Neuron (in vitro differentiated cells): ENCODE measurements around the gene SUCLG1.

Experiments
- H2AFZ ChIP-seq: one replicate; pipeline ENCODE4 v1.6.1; 2013; ENCODE audit warnings: low read depth, mild to moderate bottlenecking, inconsistent platforms, low read length, moderate library complexity
- H3K27me3 ChIP-seq: one replicate; pipeline ENCODE4 v1.6.1; 2013; ENCODE audit warnings: low read length; ENCODE audit not compliant: insufficient read depth
- H3K36me3 ChIP-seq: one replicate; pipeline ENCODE4 v1.6.1; 2013; ENCODE audit warnings: low read length; ENCODE audit not compliant: insufficient read depth
- H3K4me1 ChIP-seq: one replicate; pipeline ENCODE4 v1.6.1; 2013; ENCODE audit warnings: low read length; ENCODE audit not compliant: insufficient read depth
- H3K4me3 ChIP-seq: 2 replicates; pipeline ENCODE4 v1.5.1; 2013; ENCODE audit warnings: mild to moderate bottlenecking, low read length, moderate library complexity
- H3K9me3 ChIP-seq: one replicate; pipeline ENCODE4 v1.6.1; 2013; ENCODE audit warnings: low read length

SUCLG1 gene

DNA sequence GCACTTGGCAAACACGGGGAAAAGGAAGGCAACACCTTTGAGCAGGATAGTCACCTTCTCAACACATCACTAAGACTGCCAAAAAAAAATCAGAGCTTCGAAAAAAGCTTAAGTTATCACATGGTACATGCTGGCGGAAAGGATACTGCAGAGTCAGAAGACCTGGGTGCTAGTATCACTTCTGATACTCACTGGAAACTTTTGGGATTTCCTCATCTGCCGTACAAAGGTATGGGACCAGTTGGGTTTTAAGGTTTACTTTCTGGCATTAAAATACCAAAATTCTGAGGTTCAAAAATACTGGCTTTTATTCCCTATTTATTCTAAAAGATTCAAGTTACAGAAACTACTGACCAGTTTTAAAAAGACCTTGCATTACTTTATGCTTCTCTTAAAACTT, 2.9 kb downstream of the SUCLG1 start:
- Histone ChIP-seq H2AFZ (no peak overlapping the region), H3K9me3 (no peaks in the 10 kb centered on the region)

DNA sequence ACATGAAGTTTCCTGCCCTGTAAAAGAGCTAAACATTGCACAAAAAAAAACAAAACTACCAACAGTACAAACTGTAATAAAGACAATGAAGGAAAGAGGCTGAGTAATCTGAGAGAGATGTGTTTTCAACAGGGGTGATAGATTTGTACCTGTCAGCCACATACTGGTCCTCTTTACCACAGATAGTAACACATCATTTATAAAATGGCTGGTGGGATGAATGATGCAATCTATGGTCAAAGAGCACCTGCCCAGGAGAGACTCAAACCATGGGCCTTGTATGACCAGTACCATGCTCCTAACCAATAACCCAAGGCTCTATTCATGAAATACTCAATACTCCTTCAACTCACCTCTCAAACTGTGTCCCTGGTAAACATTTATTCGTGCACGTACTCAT, 4.5 kb downstream of the SUCLG1 start:
- H3K4me3 ChIP-seq, result no peak overlapping the region
- H3K27me3 ChIP-seq, result no peaks in the 10 kb centered on the region
- no peaks in the 10 kb centered on the region for H3K9me3 ChIP-seq
- peaks cover 11% of the 10 kb centered on the region for H3K4me1 ChIP-seq
- no peaks in the 10 kb centered on the region for H3K36me3 ChIP-seq
- H2AFZ ChIP-seq, result no peak overlapping the region

More for the DNA sequence above, 2.9 kb downstream of the SUCLG1 start:
- no peak overlapping the region for H3K4me3 ChIP-seq
- no peaks in the 10 kb centered on the region for H3K36me3 ChIP-seq
- H3K27me3 ChIP-seq, result no peaks in the 10 kb centered on the region
- H3K4me1 ChIP-seq, result peaks cover 16% of the 10 kb centered on the region

DNA sequence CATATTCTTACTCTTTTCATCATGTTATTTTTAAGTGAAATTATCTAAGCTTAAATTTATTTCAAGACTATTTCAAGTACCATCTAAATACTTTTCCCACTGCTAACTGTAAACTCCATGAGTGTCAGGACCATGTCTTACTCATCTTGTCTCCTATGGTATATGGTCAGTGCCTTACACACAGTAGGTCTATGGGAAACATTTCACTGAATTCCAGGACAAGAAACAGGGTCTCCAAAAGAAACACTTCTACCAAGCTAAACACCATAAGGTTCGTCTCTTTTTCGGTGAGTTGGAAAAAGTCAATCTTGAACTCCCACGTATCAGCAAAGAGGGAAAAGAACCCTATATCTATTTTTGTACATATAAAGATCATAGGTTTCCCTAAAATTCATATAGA, 6.5 kb downstream of the SUCLG1 start:
- Histone ChIP-seq H3K9me3 (no peaks in the 10 kb centered on the region), H2AFZ (no peak overlapping the region), H3K4me1 (peaks cover 7% of the 10 kb centered on the region), H3K4me3 (no peak overlapping the region), H3K36me3 (peaks cover 2% of the 10 kb centered on the region), H3K27me3 (no peaks in the 10 kb centered on the region)

DNA sequence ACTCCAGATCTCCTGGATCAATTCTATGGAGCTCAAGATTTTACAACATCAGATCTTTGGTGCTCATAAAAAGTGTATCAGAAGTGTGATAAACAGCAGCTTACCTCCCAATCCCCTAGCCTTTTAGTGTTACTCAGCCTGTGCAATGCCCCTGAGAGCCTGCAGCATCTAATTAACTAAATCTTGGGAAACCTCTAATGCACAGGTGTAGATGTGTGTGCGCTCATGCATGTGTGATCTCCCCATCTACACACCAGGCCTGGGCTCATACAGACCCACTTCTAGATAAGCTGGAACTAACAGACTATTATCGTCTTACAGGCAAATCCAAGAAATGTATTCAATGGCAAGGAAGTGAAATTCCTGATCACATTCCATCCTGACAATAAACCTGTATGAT, 7.5 kb downstream of the SUCLG1 start:
- Histone ChIP-seq H3K4me3 (no peak overlapping the region), H3K9me3 (no peaks in the 10 kb centered on the region), H3K27me3 (no peaks in the 10 kb centered on the region), H3K36me3 (peaks cover 2% of the 10 kb centered on the region), H3K4me1 (peaks cover 3% of the 10 kb centered on the region), H2AFZ (no peak overlapping the region)

DNA sequence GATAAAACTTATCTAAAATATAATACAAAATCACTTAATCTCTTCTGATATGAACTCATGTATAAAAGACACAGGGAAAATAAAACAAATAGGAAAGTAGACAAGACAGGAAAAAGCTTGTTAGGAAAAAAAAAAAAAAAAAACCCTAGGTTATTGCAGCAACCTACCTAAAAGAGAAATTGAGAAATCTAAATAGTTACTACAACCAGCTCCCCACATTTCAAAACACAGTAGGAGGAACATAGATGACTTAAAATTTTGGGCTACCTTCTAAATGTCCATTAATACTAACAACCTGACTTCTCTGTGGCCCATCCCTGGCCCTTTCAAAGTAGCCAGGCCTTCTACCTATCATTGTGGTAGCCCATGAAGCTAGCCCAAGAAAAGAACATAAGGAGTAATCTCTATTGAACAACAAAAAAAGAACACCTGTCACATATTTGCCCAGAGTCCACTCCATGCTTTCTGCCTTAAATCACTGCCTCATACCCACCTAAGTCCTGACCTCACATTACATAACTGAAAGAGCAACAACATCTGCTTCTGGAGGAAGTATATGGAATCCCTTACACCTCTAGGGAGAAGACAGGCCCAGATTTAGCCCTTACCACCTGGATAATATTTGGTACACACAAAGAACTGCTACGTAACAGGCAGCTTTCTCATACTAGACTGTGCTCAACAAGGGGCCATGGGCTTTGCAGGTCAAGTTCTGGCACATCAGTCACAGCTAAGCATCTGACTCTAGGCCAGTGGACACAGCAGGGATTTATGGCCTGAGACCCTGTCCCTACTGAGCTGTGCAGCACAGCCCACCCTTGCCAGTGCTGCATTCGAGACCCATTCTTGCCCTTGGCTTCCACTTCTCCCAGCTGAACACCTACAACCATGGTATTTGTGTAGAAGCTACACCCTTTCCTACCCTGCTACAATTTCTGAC, 8.5 kb downstream of the SUCLG1 start:
- no peaks in the 10 kb centered on the region for H3K9me3 ChIP-seq
- peaks cover 3% of the 10 kb centered on the region for H3K4me1 ChIP-seq
- H3K36me3 ChIP-seq, result peaks cover 5% of the 10 kb centered on the region
- H3K27me3 ChIP-seq, result no peaks in the 10 kb centered on the region
- H2AFZ ChIP-seq, result no peak overlapping the region
- H3K4me3 ChIP-seq, result no peak overlapping the region

DNA sequence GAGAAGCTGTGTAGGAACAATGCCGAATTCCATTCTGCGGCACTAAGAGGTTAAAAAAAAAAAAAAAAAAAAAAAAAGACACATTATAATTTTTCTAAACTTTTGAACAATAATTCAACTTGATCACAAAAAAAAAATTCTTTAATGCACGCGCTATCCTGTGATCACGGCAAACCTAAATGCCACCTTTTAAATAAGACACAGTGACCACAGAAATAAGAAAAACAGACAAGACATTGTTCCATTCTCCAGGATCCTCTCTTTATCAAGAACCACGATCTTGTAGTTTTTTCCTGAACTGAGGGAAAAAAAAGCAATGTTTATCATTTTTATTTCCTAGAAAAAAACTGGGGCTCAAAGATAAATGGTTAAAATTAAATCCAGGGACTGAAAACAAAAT, 9.4 kb downstream of the SUCLG1 start:
- H3K9me3 ChIP-seq, result no peaks in the 10 kb centered on the region
- no peak overlapping the region for H2AFZ ChIP-seq
- H3K36me3 ChIP-seq, result peaks cover 5% of the 10 kb centered on the region
- no peaks in the 10 kb centered on the region for H3K27me3 ChIP-seq
- peaks cover 3% of the 10 kb centered on the region for H3K4me1 ChIP-seq
- no peak overlapping the region for H3K4me3 ChIP-seq

DNA sequence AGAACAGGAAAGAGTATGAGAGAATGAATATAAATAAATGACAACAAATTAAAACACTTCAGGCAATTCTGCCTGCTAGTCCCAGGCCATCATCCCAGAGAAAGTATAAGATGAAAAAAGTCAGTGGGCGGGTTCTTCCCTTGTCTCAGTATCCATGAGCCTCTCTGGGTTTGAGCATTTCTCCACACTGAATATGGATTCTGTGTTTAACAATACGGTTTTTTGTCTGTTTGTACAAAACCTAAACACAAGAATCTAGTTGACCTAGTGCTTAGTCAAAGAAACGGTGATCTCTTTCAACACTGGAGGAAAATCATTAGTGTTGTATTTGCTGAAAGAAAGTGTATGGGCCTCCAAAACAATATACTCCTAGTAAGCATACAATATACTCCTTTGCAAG, 10.0 kb downstream of the SUCLG1 start:
- H3K36me3 ChIP-seq, result peaks cover 5% of the 10 kb centered on the region
- H2AFZ ChIP-seq, result no peak overlapping the region
- H3K4me1 ChIP-seq, result peaks cover 3% of the 10 kb centered on the region
- H3K9me3 ChIP-seq, result no peaks in the 10 kb centered on the region
- no peak overlapping the region for H3K4me3 ChIP-seq
- H3K27me3 ChIP-seq, result no peaks in the 10 kb centered on the region

DNA sequence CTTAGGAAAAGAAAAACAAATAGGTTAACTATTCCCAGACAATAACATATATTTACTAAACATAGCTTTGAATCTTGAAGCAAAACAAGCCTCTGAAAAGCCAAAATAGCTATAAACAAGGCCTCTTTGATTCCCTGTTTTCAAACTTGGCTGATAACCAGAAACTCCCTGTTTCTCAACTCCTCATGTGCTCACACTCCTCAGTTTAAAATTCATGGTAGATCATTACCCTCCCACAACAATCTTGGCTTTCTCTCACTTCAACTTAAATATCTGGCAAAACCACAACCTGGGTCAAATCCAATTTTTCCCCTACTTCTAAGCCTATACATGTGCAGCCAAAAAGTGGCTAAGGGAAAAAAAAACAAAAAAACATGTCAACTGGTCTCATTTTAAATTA, 15.6 kb downstream of the SUCLG1 start:
- no peaks in the 10 kb centered on the region for H3K27me3 ChIP-seq
- no peak overlapping the region for H3K4me3 ChIP-seq
- peaks cover 11% of the 10 kb centered on the region for H3K4me1 ChIP-seq
- no peak overlapping the region for H2AFZ ChIP-seq
- peaks cover 45% of the 10 kb centered on the region for H3K36me3 ChIP-seq
- no peaks in the 10 kb centered on the region for H3K9me3 ChIP-seq

DNA sequence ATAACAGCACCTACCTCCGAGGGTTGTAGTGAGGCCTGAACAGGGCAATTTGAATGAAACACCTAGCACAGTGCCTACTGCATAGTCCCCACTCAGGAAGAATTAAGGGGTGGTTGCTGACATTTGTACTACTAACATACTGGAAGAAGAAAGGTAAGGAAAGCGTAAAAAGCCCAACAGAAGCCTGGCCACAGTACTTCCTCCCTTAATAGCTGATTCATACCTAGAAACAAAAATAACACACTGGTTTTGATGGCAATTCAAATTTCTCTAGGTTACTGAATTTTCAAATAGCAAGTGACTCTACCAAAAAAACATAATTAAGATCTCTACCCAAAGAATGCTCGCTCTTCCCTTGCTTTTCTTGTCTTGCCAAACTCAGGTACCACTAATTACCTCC, 16.2 kb downstream of the SUCLG1 start:
- Histone ChIP-seq H3K36me3 (peaks cover 46% of the 10 kb centered on the region), H3K27me3 (no peaks in the 10 kb centered on the region), H3K4me3 (no peak overlapping the region), H2AFZ (no peak overlapping the region), H3K9me3 (no peaks in the 10 kb centered on the region), H3K4me1 (peaks cover 11% of the 10 kb centered on the region)

DNA sequence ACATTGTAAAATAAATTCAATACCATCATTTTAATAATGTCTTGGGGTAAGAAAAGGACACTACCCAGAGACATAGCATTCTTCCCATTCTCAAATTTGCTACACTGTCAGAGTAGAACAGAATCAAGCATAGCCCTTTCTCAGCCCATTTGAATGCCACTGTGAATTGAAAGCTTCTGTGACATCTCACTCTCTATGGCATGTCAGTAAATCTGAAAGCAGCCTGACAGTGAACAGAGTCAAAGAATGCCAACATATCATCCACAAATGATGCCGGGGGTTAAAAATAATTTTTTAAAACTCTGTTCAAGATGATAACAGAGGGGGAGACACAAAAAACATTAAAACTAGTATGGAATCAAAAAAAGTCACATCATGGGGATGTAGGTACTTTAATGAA, 17.6 kb downstream of the SUCLG1 start:
- Histone ChIP-seq H3K4me1 (peaks cover 11% of the 10 kb centered on the region), H2AFZ (no peak overlapping the region), H3K36me3 (peaks cover 48% of the 10 kb centered on the region), H3K27me3 (no peaks in the 10 kb centered on the region), H3K9me3 (no peaks in the 10 kb centered on the region), H3K4me3 (no peak overlapping the region)

DNA sequence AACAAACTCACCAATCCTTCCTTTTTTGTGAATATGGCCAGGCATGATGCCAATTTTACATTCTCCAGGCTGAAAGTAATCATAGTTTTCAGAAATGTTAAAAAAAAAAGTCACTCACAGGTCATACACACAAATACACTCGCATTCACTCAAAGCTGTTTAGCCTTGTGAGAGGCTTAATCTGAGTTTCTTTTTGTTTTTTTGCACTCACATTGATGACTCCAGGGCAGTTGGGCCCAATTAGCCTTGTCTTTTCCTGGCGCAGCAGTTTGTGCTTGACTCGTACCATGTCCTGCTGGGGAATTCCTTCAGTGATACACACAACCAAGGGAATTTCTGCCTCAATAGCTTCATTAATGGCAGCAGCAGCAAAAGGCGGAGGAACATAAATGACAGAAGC, 18.0 kb downstream of the SUCLG1 start:
- Histone ChIP-seq H3K36me3 (peaks cover 48% of the 10 kb centered on the region), H3K9me3 (no peaks in the 10 kb centered on the region), H3K4me3 (no peak overlapping the region), H2AFZ (no peak overlapping the region), H3K27me3 (no peaks in the 10 kb centered on the region), H3K4me1 (peaks cover 13% of the 10 kb centered on the region)

DNA sequence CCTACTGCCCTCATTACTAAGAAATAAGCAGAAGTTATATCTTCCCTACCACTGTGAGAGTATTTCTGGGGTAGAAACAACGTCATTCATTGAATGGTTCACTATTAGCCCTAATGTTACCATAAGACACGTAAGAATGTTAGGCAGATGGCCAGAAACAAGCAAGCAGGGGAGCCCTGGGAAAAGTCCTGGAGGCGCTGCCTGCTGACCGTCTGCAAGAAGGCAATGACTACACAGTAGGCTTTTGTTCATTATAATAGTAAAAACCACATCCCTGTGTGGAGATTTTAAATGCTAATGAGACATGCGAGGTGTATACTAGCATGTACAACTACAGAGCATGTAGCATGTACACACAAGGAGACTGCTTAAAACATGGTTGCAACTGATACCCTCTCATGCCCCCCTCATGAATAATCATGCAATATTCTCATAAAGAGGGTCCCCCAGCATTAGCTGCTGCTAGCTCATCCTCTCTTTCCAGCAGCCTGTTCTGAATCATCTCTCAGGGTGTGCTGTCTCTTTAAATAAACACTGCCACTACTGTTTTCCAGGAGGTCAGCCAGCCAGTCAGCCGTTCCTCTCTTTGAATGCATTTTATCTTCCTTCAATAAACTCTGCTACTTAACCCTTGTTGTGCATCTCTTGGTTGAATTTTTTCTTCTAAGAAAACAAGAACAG, 23.6 kb downstream of the SUCLG1 start:
- Histone ChIP-seq H3K9me3 (peaks cover 2% of the 10 kb centered on the region), H3K4me1 (peaks cover 10% of the 10 kb centered on the region), H2AFZ (no peak overlapping the region), H3K27me3 (no peaks in the 10 kb centered on the region), H3K36me3 (peaks cover 60% of the 10 kb centered on the region), H3K4me3 (no peak overlapping the region)

DNA sequence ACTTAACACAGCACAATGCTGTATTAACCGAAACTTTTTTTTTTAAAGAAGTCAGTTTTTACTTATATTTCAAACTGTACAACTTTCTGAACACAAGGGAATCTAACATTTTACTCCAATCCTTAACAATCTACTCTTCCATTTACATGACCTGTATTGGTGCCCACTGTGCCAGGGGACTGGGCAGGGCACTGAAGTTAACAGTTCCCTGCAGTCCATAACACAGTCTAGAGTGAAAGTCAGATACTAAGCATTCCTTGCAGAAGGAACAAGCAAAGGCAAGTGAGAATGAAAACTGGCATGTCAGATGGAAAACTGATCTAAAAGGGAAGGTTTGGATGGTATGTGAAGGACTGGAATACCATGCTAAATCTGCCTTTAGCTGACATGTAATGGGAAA, 29.8 kb downstream of the SUCLG1 start:
- H3K4me3 ChIP-seq, result no peak overlapping the region
- H2AFZ ChIP-seq, result no peak overlapping the region
- H3K4me1 ChIP-seq, result no peaks in the 10 kb centered on the region
- peaks cover 2% of the 10 kb centered on the region for H3K9me3 ChIP-seq
- peaks cover 52% of the 10 kb centered on the region for H3K36me3 ChIP-seq
- H3K27me3 ChIP-seq, result no peaks in the 10 kb centered on the region
